ENCODE results near the gene TNFRSF25.

The TNFRSF25 gene

DNA sequence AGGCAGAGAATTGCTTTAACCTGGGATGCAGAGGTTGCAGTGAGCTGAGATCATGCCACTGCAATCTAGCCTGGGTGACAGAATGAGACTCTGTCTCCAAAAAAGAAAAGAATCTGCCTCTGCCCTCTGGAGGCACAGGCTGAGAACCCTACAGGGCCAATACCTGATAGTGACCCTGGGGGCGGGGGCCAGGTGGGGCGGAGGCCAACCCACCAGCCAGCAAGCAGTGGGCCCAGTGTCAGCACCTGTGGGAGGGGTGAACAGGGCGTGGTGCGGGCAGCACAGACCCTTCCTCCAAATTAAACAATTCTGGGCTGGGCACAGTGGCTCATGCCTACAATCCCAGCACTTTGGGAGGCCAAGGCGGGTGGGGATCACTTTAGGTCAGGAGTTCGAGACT is 44.5 kb upstream of the TNFRSF25 start:
- Histone ChIP-seq H3K79me2 (ENCODE audit: low read length) (no peaks in the 10 kb centered on the region), H3K4me3 (ENCODE audit: low read length) (no peak overlapping the region), H3K36me3 (replicated peaks; ENCODE audit: low read depth, low read length) (no peaks in the 10 kb centered on the region), H3K4me2 (ENCODE audit: low read length) (no peak overlapping the region), H2AFZ (ENCODE audit: low read depth, low read length) (no peak overlapping the region), H3K27ac (ENCODE audit: low read length) (no peak overlapping the region), H3K4me1 (ENCODE audit: low read length) (peaks cover 7% of the 10 kb centered on the region), H3K27me3 (ENCODE audit: low read depth, low read length) (no peaks in the 10 kb centered on the region), H3K9me3 (ENCODE audit: insufficient read depth, low read length) (no peaks in the 10 kb centered on the region), H4K20me1 (ENCODE audit: insufficient read depth, low read length) (no peaks in the 10 kb centered on the region), H3K9ac (ENCODE audit: low read length) (no peak overlapping the region)
- TF ChIP-seq, protein P1, sequence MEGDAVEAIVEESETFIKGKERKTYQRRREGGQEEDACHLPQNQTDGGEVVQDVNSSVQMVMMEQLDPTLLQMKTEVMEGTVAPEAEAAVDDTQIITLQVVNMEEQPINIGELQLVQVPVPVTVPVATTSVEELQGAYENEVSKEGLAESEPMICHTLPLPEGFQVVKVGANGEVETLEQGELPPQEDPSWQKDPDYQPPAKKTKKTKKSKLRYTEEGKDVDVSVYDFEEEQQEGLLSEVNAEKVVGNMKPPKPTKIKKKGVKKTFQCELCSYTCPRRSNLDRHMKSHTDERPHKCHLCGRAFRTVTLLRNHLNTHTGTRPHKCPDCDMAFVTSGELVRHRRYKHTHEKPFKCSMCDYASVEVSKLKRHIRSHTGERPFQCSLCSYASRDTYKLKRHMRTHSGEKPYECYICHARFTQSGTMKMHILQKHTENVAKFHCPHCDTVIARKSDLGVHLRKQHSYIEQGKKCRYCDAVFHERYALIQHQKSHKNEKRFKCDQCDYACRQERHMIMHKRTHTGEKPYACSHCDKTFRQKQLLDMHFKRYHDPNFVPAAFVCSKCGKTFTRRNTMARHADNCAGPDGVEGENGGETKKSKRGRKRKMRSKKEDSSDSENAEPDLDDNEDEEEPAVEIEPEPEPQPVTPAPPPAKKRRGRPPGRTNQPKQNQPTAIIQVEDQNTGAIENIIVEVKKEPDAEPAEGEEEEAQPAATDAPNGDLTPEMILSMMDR (IDR thresholded peaks at IDR 0.05; ENCODE audit: low read depth, low read length), result no peak
- no peak for TF ChIP-seq EZH2phosphoT487 (IDR thresholded peaks at IDR 0.05; ENCODE audit: low read depth)

DNA sequence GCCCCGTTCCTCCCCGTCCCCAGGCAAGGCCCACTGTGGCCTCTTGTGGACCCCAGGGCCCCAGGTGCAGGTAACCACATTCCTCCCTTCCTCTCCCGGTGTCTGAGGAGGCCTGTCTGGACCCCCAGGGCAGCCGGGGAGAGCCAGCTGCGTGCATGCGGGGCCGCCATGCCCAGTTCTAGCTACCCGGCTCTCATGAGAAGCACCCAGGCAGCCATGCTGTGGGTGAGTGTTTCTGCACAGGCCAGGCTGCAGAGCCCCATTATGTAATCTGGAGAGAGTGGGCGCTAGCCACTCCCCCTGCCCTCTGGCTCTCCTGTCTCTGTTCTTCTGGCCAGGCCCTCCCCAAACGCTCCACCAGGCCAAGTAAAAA is 43.9 kb upstream of the TNFRSF25 start:
- Histone ChIP-seq H3K36me3 (replicated peaks; ENCODE audit: low read depth, low read length) (no peaks in the 10 kb centered on the region), H3K27ac (ENCODE audit: low read length) (no peak overlapping the region), H3K4me1 (ENCODE audit: low read length) (peaks cover 7% of the 10 kb centered on the region), H2AFZ (ENCODE audit: low read depth, low read length) (no peak overlapping the region), H3K4me3 (ENCODE audit: low read length) (no peak overlapping the region), H3K9me3 (ENCODE audit: insufficient read depth, low read length) (no peaks in the 10 kb centered on the region), H3K79me2 (ENCODE audit: low read length) (no peaks in the 10 kb centered on the region), H3K4me2 (ENCODE audit: low read length) (no peak overlapping the region), H3K27me3 (ENCODE audit: low read depth, low read length) (no peaks in the 10 kb centered on the region), H3K9ac (ENCODE audit: low read length) (no peak overlapping the region), H4K20me1 (ENCODE audit: insufficient read depth, low read length) (no peaks in the 10 kb centered on the region)
- TF ChIP-seq EZH2phosphoT487 (IDR thresholded peaks at IDR 0.05; ENCODE audit: low read depth), result no peak
- TF ChIP-seq, protein P1 (IDR thresholded peaks at IDR 0.05; ENCODE audit: low read depth, low read length), result no peak

DNA sequence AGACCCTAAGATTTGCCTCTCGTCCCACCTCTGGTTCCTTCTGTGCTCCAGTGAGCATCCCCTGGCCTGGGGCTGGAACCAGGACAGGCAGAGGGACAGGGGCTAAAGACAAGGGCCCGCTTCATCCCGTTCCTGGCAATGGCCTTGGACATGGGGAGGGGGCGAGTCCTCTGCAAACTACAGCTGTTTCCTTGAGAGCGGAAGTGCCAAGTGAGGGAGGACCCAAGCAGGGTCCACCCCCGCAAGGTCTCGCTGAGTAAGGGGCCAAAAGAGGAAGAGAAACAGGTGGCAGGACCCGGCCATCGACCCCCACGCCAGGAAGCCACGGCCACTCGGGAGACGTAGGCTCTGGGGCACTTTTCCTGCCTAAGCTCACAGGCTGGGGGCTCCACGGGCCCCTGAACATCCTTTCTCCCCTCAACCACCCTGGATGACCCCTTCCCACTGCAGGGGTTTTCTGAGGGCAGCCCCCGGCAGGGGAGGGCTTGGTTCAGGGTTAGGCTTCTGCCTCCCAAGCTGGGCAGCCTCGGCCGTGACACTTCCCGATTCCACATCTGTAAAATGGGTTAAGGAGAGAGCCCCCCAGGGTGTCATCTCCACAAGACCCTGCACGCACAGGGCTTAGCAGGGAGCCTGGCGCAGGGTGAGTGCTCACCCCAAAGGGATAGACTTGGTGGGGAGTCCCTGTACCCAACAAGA is 43.4 kb upstream of the TNFRSF25 start:
- H3K4me1 ChIP-seq (ENCODE audit: low read length), result peaks cover 7% of the 10 kb centered on the region
- H3K4me3 ChIP-seq (ENCODE audit: low read length), result no peak overlapping the region
- no peaks in the 10 kb centered on the region for H3K79me2 ChIP-seq (ENCODE audit: low read length)
- no peaks in the 10 kb centered on the region for H3K36me3 ChIP-seq (replicated peaks; ENCODE audit: low read depth, low read length)
- H3K9ac ChIP-seq (ENCODE audit: low read length), result no peak overlapping the region
- no peaks in the 10 kb centered on the region for H4K20me1 ChIP-seq (ENCODE audit: insufficient read depth, low read length)
- TF ChIP-seq, protein P1 (IDR thresholded peaks at IDR 0.05; ENCODE audit: low read depth, low read length), result no peak
- TF ChIP-seq EZH2phosphoT487 (IDR thresholded peaks at IDR 0.05; ENCODE audit: low read depth), result no peak
- no peaks in the 10 kb centered on the region for H3K27me3 ChIP-seq (ENCODE audit: low read depth, low read length)
- H3K9me3 ChIP-seq (ENCODE audit: insufficient read depth, low read length), result no peaks in the 10 kb centered on the region
- H3K4me2 ChIP-seq (ENCODE audit: low read length), result no peak overlapping the region
- H3K27ac ChIP-seq (ENCODE audit: low read length), result no peak overlapping the region
- H2AFZ ChIP-seq (ENCODE audit: low read depth, low read length), result no peak overlapping the region

DNA sequence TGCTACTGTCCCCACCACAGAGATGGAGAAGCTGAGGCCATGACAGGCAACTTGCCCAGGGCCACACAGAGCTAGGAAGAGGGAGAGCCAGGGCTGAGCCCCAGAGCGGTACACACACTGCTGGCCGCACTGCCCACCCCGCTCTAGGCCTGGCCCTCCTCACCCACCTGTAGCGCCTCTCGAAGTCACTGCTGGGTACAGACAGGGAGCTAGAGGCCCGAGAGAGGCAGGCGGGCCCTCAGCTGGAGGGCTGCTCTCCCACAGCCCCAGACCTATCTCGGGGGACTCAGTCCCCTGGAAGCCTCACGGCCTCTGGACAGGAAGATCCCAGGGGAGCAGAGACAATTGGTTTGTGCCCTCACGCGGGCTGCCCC is 42.8 kb upstream of the TNFRSF25 start:
- no peak overlapping the region for H3K27ac ChIP-seq (ENCODE audit: low read length)
- no peaks in the 10 kb centered on the region for H3K27me3 ChIP-seq (ENCODE audit: low read depth, low read length)
- TF ChIP-seq, protein P1 (IDR thresholded peaks at IDR 0.05; ENCODE audit: low read depth, low read length), result no peak
- no peak for TF ChIP-seq EZH2phosphoT487 (IDR thresholded peaks at IDR 0.05; ENCODE audit: low read depth)
- H3K9ac ChIP-seq (ENCODE audit: low read length), result no peak overlapping the region
- peaks cover 7% of the 10 kb centered on the region for H3K4me1 ChIP-seq (ENCODE audit: low read length)
- H3K9me3 ChIP-seq (ENCODE audit: insufficient read depth, low read length), result no peaks in the 10 kb centered on the region
- H3K4me2 ChIP-seq (ENCODE audit: low read length), result no peak overlapping the region
- H3K79me2 ChIP-seq (ENCODE audit: low read length), result no peaks in the 10 kb centered on the region
- no peak overlapping the region for H3K4me3 ChIP-seq (ENCODE audit: low read length)
- H4K20me1 ChIP-seq (ENCODE audit: insufficient read depth, low read length), result no peaks in the 10 kb centered on the region
- no peak overlapping the region for H2AFZ ChIP-seq (ENCODE audit: low read depth, low read length)
- H3K36me3 ChIP-seq (replicated peaks; ENCODE audit: low read depth, low read length), result no peaks in the 10 kb centered on the region

All from OCI-LY3 (cell line).